CMK (cell line): ENCODE measurements around the gene TNFRSF19.

ENCODE experiments used
- DNase-seq: peaks from one replicate; pipeline ENCODE4 v3.0.0-alpha.2; 2010; ENCODE audit warnings: low read depth

The TNFRSF19 gene

GRCh38 chr13:23628250-23628649 lies 58.0 kb downstream of the TNFRSF19 start:
- DNase-seq, result no peak

GRCh38 chr13:23628765-23629565 lies 58.8 kb downstream of the TNFRSF19 start:
- DNase-seq, result no peak

- no peak for DNase-seq
These were observed 59.5 kb downstream of the TNFRSF19 start for GRCh38 chr13:23629566-23630272.

GRCh38 chr13:23630349-23631093 lies 60.3 kb downstream of the TNFRSF19 start:
- no peak for DNase-seq

- DNase-seq, result no peak
These were observed 61.3 kb downstream of the TNFRSF19 start for GRCh38 chr13:23631311-23632047.

- no peak for DNase-seq
These were observed 61.9 kb downstream of the TNFRSF19 start for GRCh38 chr13:23632048-23632582.

- DNase-seq, result no peak
These were observed 62.5 kb downstream of the TNFRSF19 start for GRCh38 chr13:23632741-23633140.

- no peak for DNase-seq
These were observed 64.7 kb downstream of the TNFRSF19 start for GRCh38 chr13:23634897-23635296.

- no peak for DNase-seq
These were observed 66.1 kb downstream of the TNFRSF19 start for GRCh38 chr13:23636360-23636759.

- no peak for DNase-seq
These were observed 67.6 kb downstream of the TNFRSF19 start for GRCh38 chr13:23637829-23638228.

GRCh38 chr13:23639674-23640073 lies 69.5 kb downstream of the TNFRSF19 start:
- DNase-seq, result no peak

- no peak for DNase-seq
These were observed 71.9 kb downstream of the TNFRSF19 start for GRCh38 chr13:23642110-23642509.

GRCh38 chr13:23643338-23644125 lies 73.3 kb downstream of the TNFRSF19 start:
- DNase-seq, result no peak

GRCh38 chr13:23644126-23644419 lies 73.9 kb downstream of the TNFRSF19 start:
- no peak for DNase-seq

- no peak for DNase-seq
These were observed 74.4 kb downstream of the TNFRSF19 start for GRCh38 chr13:23644527-23645138.

- DNase-seq, result no peak
These were observed 75.6 kb downstream of the TNFRSF19 start for GRCh38 chr13:23645851-23646250.

- no peak for DNase-seq
These were observed 81.2 kb downstream of the TNFRSF19 start for GRCh38 chr13:23651439-23651838.

- no peak for DNase-seq
These were observed 81.7 kb downstream of the TNFRSF19 start for GRCh38 chr13:23651887-23652286.

- no peak for DNase-seq
These were observed 82.9 kb downstream of the TNFRSF19 start for GRCh38 chr13:23652909-23653726.
